Thyroid gland (tissue), 4 donors: ENCODE data around the gene ADAMTS2.

Experiments used
- CTCF ChIP-seq, 6 experiments: fragments of 200-600 bp in 3 of 6; fragments of 450-650 bp in 3 of 6; sonication (generic) in 3 of 6; IDR thresholded peaks; one replicate each; pipeline ENCODE4 v1.5.1; 2016 to 2019; ENCODE audit warnings: antibody characterized with exemption in 6 of 6, mild to moderate bottlenecking in 2 of 6, inconsistent platforms in 1 of 6, moderate library complexity in 1 of 6
- POLR2A ChIP-seq, 2 donors: fragments of 450-650 bp; IDR thresholded peaks; one replicate each; pipeline ENCODE4 v1.6.1; 2017; ENCODE audit warnings: antibody characterized with exemption in 2 of 2, mild to moderate bottlenecking in 2 of 2, moderate library complexity in 1 of 2

- TF ChIP-seq CTCF (IDR thresholded peaks at IDR 0.05) (no peak), POLR2A (IDR thresholded peaks at IDR 0.05) (no peak)
These were observed 63.6 kb downstream of the ADAMTS2 start for GRCh38 chr5:179281694-179282093.
